ENCODE measurements around the gene NUP210.

- TF ChIP-seq CTCF (CRISPR knock-in tag; IDR thresholded peaks at IDR 0.05) = no peak
- no peak for TF ChIP-seq CHD2 (IDR thresholded peaks at IDR 0.05; ENCODE audit: low read depth, low read length)
Observed at GRCh38 chr3:13401149-13401548, 19.0 kb downstream of the NUP210 start.

Data from HepG2 (cell line).